ENCODE results near the gene NAA80. TPM values are rescaled to one million over a fixed set of nuclear protein-coding genes. Genes with fewer than 3 reads are reported as not detected.

The NAA80 gene
- total RNA-seq, 1 donor from 2014 or later, result 38.8 TPM

DNA sequence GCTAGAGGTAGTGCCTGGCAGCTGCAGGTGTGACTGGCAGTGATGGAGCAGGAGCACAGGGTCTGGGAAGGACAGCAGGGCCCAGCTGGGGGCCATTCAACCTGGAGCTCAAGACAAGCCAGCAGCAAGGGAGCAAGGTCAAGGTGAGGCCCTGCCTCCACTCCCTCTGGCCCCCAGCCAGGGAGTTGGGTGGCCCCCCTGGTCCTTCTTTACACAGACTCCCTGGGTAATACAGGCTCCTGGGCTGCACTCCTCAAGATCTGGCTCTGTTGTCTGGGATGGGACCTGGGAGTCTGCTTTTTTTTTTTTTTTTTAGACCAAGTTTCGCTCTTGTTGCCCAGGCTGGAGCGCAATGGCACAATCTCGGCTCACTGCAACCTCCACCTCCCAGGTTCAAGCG is 48.7 kb downstream of the NAA80 start:
- intact Hi-C loops (cut with DNase I), result no loop called here
- Histone ChIP-seq H3K36me3 (peaks cover 35 to 40% of the 10 kb centered on the region in 2 donors), H3K4me1 (peaks cover 39 to 76% of the 10 kb centered on the region in 2 donors), H3K4me3 (no peak overlapping the region), H3K9me3 (no peaks in the 10 kb centered on the region), H3K27ac (peak overlapping the region; percentile 88 to 92), H3K27me3 (no peaks in the 10 kb centered on the region)
- no peak for DNase-seq (ENCODE audit: low spot score in 2 of 2)
- TF ChIP-seq, protein P1, sequence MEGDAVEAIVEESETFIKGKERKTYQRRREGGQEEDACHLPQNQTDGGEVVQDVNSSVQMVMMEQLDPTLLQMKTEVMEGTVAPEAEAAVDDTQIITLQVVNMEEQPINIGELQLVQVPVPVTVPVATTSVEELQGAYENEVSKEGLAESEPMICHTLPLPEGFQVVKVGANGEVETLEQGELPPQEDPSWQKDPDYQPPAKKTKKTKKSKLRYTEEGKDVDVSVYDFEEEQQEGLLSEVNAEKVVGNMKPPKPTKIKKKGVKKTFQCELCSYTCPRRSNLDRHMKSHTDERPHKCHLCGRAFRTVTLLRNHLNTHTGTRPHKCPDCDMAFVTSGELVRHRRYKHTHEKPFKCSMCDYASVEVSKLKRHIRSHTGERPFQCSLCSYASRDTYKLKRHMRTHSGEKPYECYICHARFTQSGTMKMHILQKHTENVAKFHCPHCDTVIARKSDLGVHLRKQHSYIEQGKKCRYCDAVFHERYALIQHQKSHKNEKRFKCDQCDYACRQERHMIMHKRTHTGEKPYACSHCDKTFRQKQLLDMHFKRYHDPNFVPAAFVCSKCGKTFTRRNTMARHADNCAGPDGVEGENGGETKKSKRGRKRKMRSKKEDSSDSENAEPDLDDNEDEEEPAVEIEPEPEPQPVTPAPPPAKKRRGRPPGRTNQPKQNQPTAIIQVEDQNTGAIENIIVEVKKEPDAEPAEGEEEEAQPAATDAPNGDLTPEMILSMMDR (IDR thresholded peaks at IDR 0.05), result no peak

GRCh38 chr3:50249457-50249856 is 49.7 kb downstream of the NAA80 start:
- no peaks in the 10 kb centered on the region for H3K9me3 ChIP-seq
- H3K4me3 ChIP-seq, result no peak overlapping the region
- peaks cover 37 to 76% of the 10 kb centered on the region in 2 donors for H3K4me1 ChIP-seq
- peaks cover 30 to 37% of the 10 kb centered on the region in 2 donors for H3K36me3 ChIP-seq
- TF ChIP-seq, protein P1 (IDR thresholded peaks at IDR 0.05), result no peak
- H3K27me3 ChIP-seq, result no peaks in the 10 kb centered on the region
- H3K27ac ChIP-seq, result peak overlapping the region; percentile 88 to 92
- no peak for DNase-seq (ENCODE audit: low spot score in 2 of 2)
- intact Hi-C loops (cut with DNase I), result no loop called here

- peak; percentile 59 to 82 for DNase-seq (ENCODE audit: low spot score in 2 of 2)
- TF ChIP-seq, protein P1 (IDR thresholded peaks at IDR 0.05), result no peak
- H3K4me3 ChIP-seq, result peak overlapping the region in 1 of 2 donors; percentile 4
Measured at GRCh38 chr3:50248387-50248786, 50.8 kb downstream of the NAA80 start.

DNA sequence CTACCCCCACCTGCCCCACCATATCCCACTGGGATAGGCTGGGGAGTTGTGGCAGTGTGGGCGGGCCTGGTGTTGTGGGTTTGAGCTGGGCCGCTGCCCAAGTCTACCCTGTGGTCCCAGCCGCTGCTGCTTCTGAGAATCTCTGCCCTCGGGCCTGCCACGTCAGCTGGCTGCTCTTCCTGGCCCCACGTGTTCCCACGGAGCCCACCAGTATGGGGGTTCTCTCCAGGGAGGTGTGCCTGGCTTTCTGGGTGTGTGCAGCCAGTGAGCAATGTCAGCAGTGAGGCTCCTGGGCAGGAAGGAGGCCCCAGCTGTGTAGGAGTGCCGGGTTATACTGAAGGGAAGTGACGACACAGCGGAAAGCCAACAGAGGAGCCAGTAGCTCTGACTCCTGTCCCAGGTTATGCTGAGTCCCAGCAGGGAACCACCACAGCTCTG is 52.7 kb downstream of the NAA80 start:
- peak overlapping the region; percentile 88 to 92 for H3K27ac ChIP-seq
- H3K4me1 ChIP-seq, result peaks cover 48 to 88% of the 10 kb centered on the region in 2 donors
- H3K4me3 ChIP-seq, result peak overlapping the region in 1 of 2 donors; percentile 50
- TF ChIP-seq, protein P1 (IDR thresholded peaks at IDR 0.05), result no peak
- DNase-seq (ENCODE audit: low spot score in 2 of 2), result peak in 1 of 2 donors; percentile 83
- H3K9me3 ChIP-seq, result no peaks in the 10 kb centered on the region
- intact Hi-C loops (cut with DNase I), result loop anchor here (1.0 kb wide), 2 partner anchors 8 to 19 kb away; no protein-coding TSS in a partner anchor
- no peaks in the 10 kb centered on the region for H3K27me3 ChIP-seq
- peaks cover 10 to 18% of the 10 kb centered on the region in 2 donors for H3K36me3 ChIP-seq

More at GRCh38 chr3:50248387-50248786, 50.8 kb downstream of the NAA80 start:
- Histone ChIP-seq H3K9me3 (no peaks in the 10 kb centered on the region), H3K27ac (peak overlapping the region; percentile 88 to 92), H3K36me3 (peaks cover 29 to 32% of the 10 kb centered on the region in 2 donors), H3K4me1 (peaks cover 39 to 75% of the 10 kb centered on the region in 2 donors), H3K27me3 (no peaks in the 10 kb centered on the region)
- intact Hi-C loops (cut with DNase I), result no loop called here

Other genes with a start within 250 kb of the NAA80 start
- gene RBM5, start 210.5 kb downstream of the NAA80 start, total RNA-seq, result 105 TPM
- gene SEMA3F, start 144.1 kb downstream of the NAA80 start, total RNA-seq, result 75.0 TPM
- 4.7 TPM for gene GNAT1, start 107.8 kb downstream of the NAA80 start, total RNA-seq
- gene SLC38A3, start 94.1 kb downstream of the NAA80 start, total RNA-seq, result not detected
- gene GNAI2, start 63.2 kb downstream of the NAA80 start, total RNA-seq, result 283 TPM
- 24.2 TPM for gene SEMA3B, start 30.3 kb downstream of the NAA80 start, total RNA-seq
- gene LSMEM2, start 20.3 kb downstream of the NAA80 start, total RNA-seq, result not detected
- 231 TPM for gene IFRD2, start 7.0 kb downstream of the NAA80 start, total RNA-seq
- not detected for gene HYAL3, start within 50 bp of the NAA80 start, total RNA-seq
- 49.5 TPM for gene HYAL1, start 4.2 kb upstream of the NAA80 start, total RNA-seq
- gene HYAL2, start 23.3 kb upstream of the NAA80 start, total RNA-seq, result 449 TPM
- 25.4 TPM for gene TUSC2, start 28.8 kb upstream of the NAA80 start, total RNA-seq
- gene RASSF1, start 41.4 kb upstream of the NAA80 start, total RNA-seq, result 34.9 TPM
- not detected for gene ZMYND10, start 46.3 kb upstream of the NAA80 start, total RNA-seq
- 37.8 TPM for gene NPRL2, start 51.4 kb upstream of the NAA80 start, total RNA-seq
- gene CYB561D2, start 51.5 kb upstream of the NAA80 start, total RNA-seq, result 20.2 TPM
- gene TMEM115, start 60.1 kb upstream of the NAA80 start, total RNA-seq, result 55.7 TPM
- gene CACNA2D2, start 204.2 kb upstream of the NAA80 start, total RNA-seq, result 0.85 TPM